HEK293 (cell line): ENCODE data around the gene PPM1N.

Experiments used
- GFI1B ChIP-seq: fragments of 450-650 bp; formaldehyde crosslinking; IDR thresholded peaks from 2 replicates; pipeline ENCODE4 v1.5.1; 2016; ENCODE audit warnings: missing biosample characterization, missing genetic modification characterization
- HOXA7 ChIP-seq: sonication (generic); formaldehyde crosslinking; IDR thresholded peaks from 2 replicates; pipeline ENCODE4 v1.8.1; 2022; ENCODE audit warnings: missing genetic modification reagents, borderline replicate concordance
- KLF9 ChIP-seq: fragments of 450-650 bp; formaldehyde crosslinking; IDR thresholded peaks from 2 replicates; pipeline ENCODE4 v1.5.1; 2016; ENCODE audit warnings: missing biosample characterization, missing genetic modification characterization, low read depth
- OSR2 ChIP-seq: fragments of 450-650 bp; formaldehyde crosslinking; IDR thresholded peaks from 2 replicates; pipeline ENCODE4 v1.5.1; 2016; ENCODE audit warnings: missing biosample characterization, missing genetic modification characterization
- ZBTB7A ChIP-seq: fragments of 450-650 bp; formaldehyde crosslinking; IDR thresholded peaks from 2 replicates; pipeline ENCODE4 v1.5.1; 2016; ENCODE audit warnings: low read depth, missing biosample characterization, missing genetic modification characterization
- ZBTB8A ChIP-seq: fragments of 450-650 bp; formaldehyde crosslinking; IDR thresholded peaks from 2 replicates; pipeline ENCODE4 v1.5.1; 2016; ENCODE audit warnings: missing biosample characterization, missing genetic modification characterization
- ZFHX2 ChIP-seq: fragments of 450-650 bp; formaldehyde crosslinking; conservative IDR thresholded peaks from 2 replicates; pipeline ENCODE4 v1.5.1; 2016; ENCODE audit warnings: missing biosample characterization, missing genetic modification characterization
- ZIC2 ChIP-seq: fragments of 450-650 bp; formaldehyde crosslinking; IDR thresholded peaks from 2 replicates; pipeline ENCODE4 v1.5.1; 2016; ENCODE audit warnings: missing biosample characterization, missing genetic modification characterization
- ZNF157 ChIP-seq: fragments of 450-650 bp; formaldehyde crosslinking; IDR thresholded peaks from 2 replicates; pipeline ENCODE4 v1.5.1; 2016; ENCODE audit warnings: missing biosample characterization, missing genetic modification characterization
- ZNF211 ChIP-seq: fragments of 450-650 bp; formaldehyde crosslinking; IDR thresholded peaks from 2 replicates; pipeline ENCODE4 v1.5.1; 2016; ENCODE audit warnings: low read depth, missing biosample characterization, missing genetic modification characterization
- ZNF239 ChIP-seq: fragments of 450-650 bp; formaldehyde crosslinking; IDR thresholded peaks from 2 replicates; pipeline ENCODE4 v1.5.1; 2016; ENCODE audit warnings: missing biosample characterization, missing genetic modification characterization
- ZNF266 ChIP-seq: fragments of 450-650 bp; formaldehyde crosslinking; IDR thresholded peaks from 2 replicates; pipeline ENCODE4 v1.5.1; 2016; ENCODE audit warnings: missing biosample characterization, missing genetic modification characterization, low read depth
- ZNF473 ChIP-seq: fragments of 450-650 bp; formaldehyde crosslinking; IDR thresholded peaks from 2 replicates; pipeline ENCODE4 v1.5.1; 2017; ENCODE audit warnings: missing biosample characterization, missing genetic modification characterization
- ZNF501 ChIP-seq: fragments of 450-650 bp; formaldehyde crosslinking; IDR thresholded peaks from 2 replicates; pipeline ENCODE4 v1.5.1; 2016; ENCODE audit warnings: missing biosample characterization, missing genetic modification characterization
- ZNF510 ChIP-seq: fragments of 450-650 bp; formaldehyde crosslinking; IDR thresholded peaks from 2 replicates; pipeline ENCODE4 v1.5.1; 2018; ENCODE audit warnings: mild to moderate bottlenecking, missing genetic modification characterization, missing biosample characterization; ENCODE audit not compliant: insufficient replicate concordance
- ZNF529 ChIP-seq: fragments of 450-650 bp; formaldehyde crosslinking; IDR thresholded peaks from 2 replicates; pipeline ENCODE4 v1.5.1; 2017; ENCODE audit warnings: missing genetic modification characterization, missing biosample characterization; ENCODE audit not compliant: insufficient replicate concordance
- ZNF544 ChIP-seq: fragments of 450-650 bp; formaldehyde crosslinking; IDR thresholded peaks from 2 replicates; pipeline ENCODE4 v1.5.0; 2017; ENCODE audit warnings: missing biosample characterization, missing genetic modification characterization
- ZNF555 ChIP-seq: fragments of 450-650 bp; formaldehyde crosslinking; conservative IDR thresholded peaks from 2 replicates; pipeline ENCODE4 v1.5.1; 2017; ENCODE audit warnings: missing biosample characterization, mild to moderate bottlenecking, missing genetic modification characterization, inconsistent platforms
- ZNF558 ChIP-seq: fragments of 450-650 bp; formaldehyde crosslinking; IDR thresholded peaks from 2 replicates; pipeline ENCODE4 v1.5.1; 2016; ENCODE audit warnings: missing biosample characterization, missing genetic modification characterization
- ZNF561 ChIP-seq: fragments of 450-650 bp; IDR thresholded peaks from 2 replicates; pipeline ENCODE4 v1.5.1; 2018; ENCODE audit warnings: missing biosample characterization, missing genetic modification characterization, borderline replicate concordance
- ZNF585B ChIP-seq: fragments of 450-650 bp; formaldehyde crosslinking; IDR thresholded peaks from 2 replicates; pipeline ENCODE4 v1.5.1; 2016; ENCODE audit warnings: missing biosample characterization, missing genetic modification characterization
- ZNF600 ChIP-seq: fragments of 450-650 bp; formaldehyde crosslinking; IDR thresholded peaks from 2 replicates; pipeline ENCODE4 v1.5.1; 2016; ENCODE audit warnings: missing biosample characterization, missing genetic modification characterization
- ZNF677 ChIP-seq: fragments of 450-650 bp; IDR thresholded peaks from 2 replicates; pipeline ENCODE4 v1.5.0; 2018; ENCODE audit warnings: missing biosample characterization, mild to moderate bottlenecking, missing genetic modification characterization, moderate library complexity
- ZNF777 ChIP-seq: fragments of 450-650 bp; formaldehyde crosslinking; IDR thresholded peaks from 2 replicates; pipeline ENCODE4 v1.5.1; 2017; ENCODE audit warnings: missing biosample characterization, missing genetic modification characterization, borderline replicate concordance
- TF ChIP-seq, protein P1 (sequence below): fragments of 450-650 bp; formaldehyde crosslinking; IDR thresholded peaks from 2 replicates; pipeline ENCODE4 v1.5.1; 2016; ENCODE audit warnings: missing biosample characterization, missing genetic modification characterization
- TF ChIP-seq, protein P2 (sequence below): fragments of 450-650 bp; formaldehyde crosslinking; IDR thresholded peaks from 2 replicates; pipeline ENCODE4 v1.5.1; 2016; ENCODE audit warnings: missing biosample characterization, missing genetic modification characterization
- TF ChIP-seq, protein P3 (sequence below): fragments of 450-650 bp; formaldehyde crosslinking; optimal IDR thresholded peaks from 2 replicates; pipeline ENCODE3; 2016; ENCODE audit warnings: missing biosample characterization, mild to moderate bottlenecking, missing genetic modification characterization
- TF ChIP-seq, protein P4 (sequence below): fragments of 450-650 bp; formaldehyde crosslinking; IDR thresholded peaks from 2 replicates; pipeline ENCODE4 v1.5.1; 2017; ENCODE audit warnings: missing biosample characterization, mild to moderate bottlenecking, missing genetic modification characterization, moderate library complexity
- TF ChIP-seq, protein P5 (sequence below): fragments of 450-650 bp; formaldehyde crosslinking; IDR thresholded peaks from 2 replicates; pipeline ENCODE4 v1.5.1; 2016; ENCODE audit warnings: missing biosample characterization, missing genetic modification characterization
- TF ChIP-seq, protein P6 (sequence below): IDR thresholded peaks from 2 replicates; pipeline ENCODE4 v1.6.1; 2011; ENCODE audit warnings: mild to moderate bottlenecking, low read depth, low read length, borderline replicate concordance

PPM1N gene

DNA sequence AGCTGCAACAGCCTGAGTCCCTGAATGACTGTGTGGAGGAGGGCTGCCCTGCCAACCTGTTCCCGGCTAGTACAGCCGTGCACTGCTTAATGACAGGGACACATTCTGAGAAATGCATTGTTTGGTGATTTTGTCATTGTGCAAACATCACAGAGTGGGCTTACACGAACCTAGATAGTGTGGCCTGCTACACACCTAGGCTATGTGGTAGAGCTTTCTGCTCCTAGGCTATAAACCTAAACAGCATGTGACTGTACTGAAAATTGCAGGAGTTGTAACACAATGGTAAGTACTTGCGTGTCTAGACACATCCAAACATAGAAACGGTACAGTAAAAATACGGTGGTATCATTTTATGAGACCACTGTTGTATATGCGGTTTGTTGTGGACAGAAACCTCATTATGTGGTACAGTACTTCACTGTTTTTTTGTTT is 44.0 kb downstream of the PPM1N start (continued):
- TF ChIP-seq, protein P1, sequence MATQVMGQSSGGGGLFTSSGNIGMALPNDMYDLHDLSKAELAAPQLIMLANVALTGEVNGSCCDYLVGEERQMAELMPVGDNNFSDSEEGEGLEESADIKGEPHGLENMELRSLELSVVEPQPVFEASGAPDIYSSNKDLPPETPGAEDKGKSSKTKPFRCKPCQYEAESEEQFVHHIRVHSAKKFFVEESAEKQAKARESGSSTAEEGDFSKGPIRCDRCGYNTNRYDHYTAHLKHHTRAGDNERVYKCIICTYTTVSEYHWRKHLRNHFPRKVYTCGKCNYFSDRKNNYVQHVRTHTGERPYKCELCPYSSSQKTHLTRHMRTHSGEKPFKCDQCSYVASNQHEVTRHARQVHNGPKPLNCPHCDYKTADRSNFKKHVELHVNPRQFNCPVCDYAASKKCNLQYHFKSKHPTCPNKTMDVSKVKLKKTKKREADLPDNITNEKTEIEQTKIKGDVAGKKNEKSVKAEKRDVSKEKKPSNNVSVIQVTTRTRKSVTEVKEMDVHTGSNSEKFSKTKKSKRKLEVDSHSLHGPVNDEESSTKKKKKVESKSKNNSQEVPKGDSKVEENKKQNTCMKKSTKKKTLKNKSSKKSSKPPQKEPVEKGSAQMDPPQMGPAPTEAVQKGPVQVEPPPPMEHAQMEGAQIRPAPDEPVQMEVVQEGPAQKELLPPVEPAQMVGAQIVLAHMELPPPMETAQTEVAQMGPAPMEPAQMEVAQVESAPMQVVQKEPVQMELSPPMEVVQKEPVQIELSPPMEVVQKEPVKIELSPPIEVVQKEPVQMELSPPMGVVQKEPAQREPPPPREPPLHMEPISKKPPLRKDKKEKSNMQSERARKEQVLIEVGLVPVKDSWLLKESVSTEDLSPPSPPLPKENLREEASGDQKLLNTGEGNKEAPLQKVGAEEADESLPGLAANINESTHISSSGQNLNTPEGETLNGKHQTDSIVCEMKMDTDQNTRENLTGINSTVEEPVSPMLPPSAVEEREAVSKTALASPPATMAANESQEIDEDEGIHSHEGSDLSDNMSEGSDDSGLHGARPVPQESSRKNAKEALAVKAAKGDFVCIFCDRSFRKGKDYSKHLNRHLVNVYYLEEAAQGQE: no peak
- TF ChIP-seq ZNF561 (tag by site-specific recombination): 0 out of 2 replicates have a peak, but pooled peaks have one; percentile 29
- TF ChIP-seq ZNF239 (tag by site-specific recombination): no peak
- no peak for TF ChIP-seq ZNF544 (tag by site-specific recombination)
- TF ChIP-seq ZNF529: no peak
- TF ChIP-seq ZNF555 (tag by site-specific recombination): no peak
- no peak for TF ChIP-seq GFI1B (tag by site-specific recombination)
- TF ChIP-seq ZNF211 (tag by site-specific recombination): no peak
- TF ChIP-seq ZBTB8A (tag by site-specific recombination): no peak
- TF ChIP-seq ZNF266 (tag by site-specific recombination): no peak
- no peak for TF ChIP-seq KLF9 (tag by site-specific recombination)
- TF ChIP-seq ZNF473 (tag by site-specific recombination): no peak
- TF ChIP-seq ZNF501 (tag by site-specific recombination): no peak
- TF ChIP-seq, protein P2, sequence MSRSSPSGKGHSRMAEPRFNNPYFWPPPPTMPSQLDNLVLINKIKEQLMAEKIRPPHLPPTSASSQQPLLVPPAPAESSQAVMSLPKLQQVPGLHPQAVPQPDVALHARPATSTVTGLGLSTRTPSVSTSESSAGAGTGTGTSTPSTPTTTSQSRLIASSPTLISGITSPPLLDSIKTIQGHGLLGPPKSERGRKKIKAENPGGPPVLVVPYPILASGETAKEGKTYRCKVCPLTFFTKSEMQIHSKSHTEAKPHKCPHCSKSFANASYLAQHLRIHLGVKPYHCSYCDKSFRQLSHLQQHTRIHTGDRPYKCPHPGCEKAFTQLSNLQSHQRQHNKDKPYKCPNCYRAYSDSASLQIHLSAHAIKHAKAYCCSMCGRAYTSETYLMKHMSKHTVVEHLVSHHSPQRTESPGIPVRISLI (tag by site-specific recombination): peak; percentile 64; the same call in 1 of the 2 replicates
- TF ChIP-seq HOXA7 (CRISPR knock-in tag): no peak
- no peak for TF ChIP-seq ZNF777 (tag by site-specific recombination)
- no peak for TF ChIP-seq ZNF558 (tag by site-specific recombination)
- TF ChIP-seq, protein P3, sequence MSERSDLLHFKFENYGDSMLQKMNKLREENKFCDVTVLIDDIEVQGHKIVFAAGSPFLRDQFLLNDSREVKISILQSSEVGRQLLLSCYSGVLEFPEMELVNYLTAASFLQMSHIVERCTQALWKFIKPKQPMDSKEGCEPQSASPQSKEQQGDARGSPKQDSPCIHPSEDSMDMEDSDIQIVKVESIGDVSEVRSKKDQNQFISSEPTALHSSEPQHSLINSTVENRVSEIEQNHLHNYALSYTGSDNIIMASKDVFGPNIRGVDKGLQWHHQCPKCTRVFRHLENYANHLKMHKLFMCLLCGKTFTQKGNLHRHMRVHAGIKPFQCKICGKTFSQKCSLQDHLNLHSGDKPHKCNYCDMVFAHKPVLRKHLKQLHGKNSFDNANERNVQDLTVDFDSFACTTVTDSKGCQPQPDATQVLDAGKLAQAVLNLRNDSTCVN (tag by site-specific recombination): no peak
- TF ChIP-seq, protein P4, sequence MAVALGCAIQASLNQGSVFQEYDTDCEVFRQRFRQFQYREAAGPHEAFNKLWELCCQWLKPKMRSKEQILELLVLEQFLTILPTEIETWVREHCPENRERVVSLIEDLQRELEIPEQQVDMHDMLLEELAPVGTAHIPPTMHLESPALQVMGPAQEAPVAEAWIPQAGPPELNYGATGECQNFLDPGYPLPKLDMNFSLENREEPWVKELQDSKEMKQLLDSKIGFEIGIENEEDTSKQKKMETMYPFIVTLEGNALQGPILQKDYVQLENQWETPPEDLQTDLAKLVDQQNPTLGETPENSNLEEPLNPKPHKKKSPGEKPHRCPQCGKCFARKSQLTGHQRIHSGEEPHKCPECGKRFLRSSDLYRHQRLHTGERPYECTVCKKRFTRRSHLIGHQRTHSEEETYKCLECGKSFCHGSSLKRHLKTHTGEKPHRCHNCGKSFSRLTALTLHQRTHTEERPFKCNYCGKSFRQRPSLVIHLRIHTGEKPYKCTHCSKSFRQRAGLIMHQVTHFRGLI: no peak
- no peak for TF ChIP-seq ZNF585B (tag by site-specific recombination)
- no peak for TF ChIP-seq ZFHX2
- no peak for TF ChIP-seq ZBTB7A (tag by site-specific recombination)
- TF ChIP-seq, protein P5, sequence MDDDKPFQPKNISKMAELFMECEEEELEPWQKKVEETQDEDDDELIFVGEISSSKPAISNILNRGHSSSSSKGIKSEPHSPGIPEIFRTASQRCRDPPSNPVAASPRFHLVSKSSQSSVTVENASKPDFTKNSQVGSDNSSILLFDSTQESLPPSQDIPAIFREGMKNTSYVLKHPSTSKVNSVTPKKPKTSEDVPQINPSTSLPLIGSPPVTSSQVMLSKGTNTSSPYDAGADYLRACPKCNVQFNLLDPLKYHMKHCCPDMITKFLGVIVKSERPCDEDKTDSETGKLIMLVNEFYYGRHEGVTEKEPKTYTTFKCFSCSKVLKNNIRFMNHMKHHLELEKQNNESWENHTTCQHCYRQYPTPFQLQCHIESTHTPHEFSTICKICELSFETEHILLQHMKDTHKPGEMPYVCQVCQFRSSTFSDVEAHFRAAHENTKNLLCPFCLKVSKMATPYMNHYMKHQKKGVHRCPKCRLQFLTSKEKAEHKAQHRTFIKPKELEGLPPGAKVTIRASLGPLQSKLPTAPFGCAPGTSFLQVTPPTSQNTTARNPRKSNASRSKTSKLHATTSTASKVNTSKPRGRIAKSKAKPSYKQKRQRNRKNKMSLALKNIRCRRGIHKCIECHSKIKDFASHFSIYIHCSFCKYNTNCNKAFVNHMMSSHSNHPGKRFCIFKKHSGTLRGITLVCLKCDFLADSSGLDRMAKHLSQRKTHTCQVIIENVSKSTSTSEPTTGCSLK (tag by site-specific recombination): no peak
- no peak for TF ChIP-seq ZNF677 (tag by site-specific recombination)
- peak; percentile 77 for TF ChIP-seq OSR2 (tag by site-specific recombination)
- no peak for TF ChIP-seq ZNF157 (tag by site-specific recombination)
- TF ChIP-seq ZNF510 (tag by site-specific recombination): no peak
- 0 out of 2 replicates have a peak, but pooled peaks have one; percentile 30 for TF ChIP-seq ZNF600
- no peak for TF ChIP-seq ZIC2 (tag by site-specific recombination)
- TF ChIP-seq, protein P6, sequence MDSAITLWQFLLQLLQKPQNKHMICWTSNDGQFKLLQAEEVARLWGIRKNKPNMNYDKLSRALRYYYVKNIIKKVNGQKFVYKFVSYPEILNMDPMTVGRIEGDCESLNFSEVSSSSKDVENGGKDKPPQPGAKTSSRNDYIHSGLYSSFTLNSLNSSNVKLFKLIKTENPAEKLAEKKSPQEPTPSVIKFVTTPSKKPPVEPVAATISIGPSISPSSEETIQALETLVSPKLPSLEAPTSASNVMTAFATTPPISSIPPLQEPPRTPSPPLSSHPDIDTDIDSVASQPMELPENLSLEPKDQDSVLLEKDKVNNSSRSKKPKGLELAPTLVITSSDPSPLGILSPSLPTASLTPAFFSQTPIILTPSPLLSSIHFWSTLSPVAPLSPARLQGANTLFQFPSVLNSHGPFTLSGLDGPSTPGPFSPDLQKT: no peak
